Measurements from ENCODE around the gene PIK3R1.

DNA sequence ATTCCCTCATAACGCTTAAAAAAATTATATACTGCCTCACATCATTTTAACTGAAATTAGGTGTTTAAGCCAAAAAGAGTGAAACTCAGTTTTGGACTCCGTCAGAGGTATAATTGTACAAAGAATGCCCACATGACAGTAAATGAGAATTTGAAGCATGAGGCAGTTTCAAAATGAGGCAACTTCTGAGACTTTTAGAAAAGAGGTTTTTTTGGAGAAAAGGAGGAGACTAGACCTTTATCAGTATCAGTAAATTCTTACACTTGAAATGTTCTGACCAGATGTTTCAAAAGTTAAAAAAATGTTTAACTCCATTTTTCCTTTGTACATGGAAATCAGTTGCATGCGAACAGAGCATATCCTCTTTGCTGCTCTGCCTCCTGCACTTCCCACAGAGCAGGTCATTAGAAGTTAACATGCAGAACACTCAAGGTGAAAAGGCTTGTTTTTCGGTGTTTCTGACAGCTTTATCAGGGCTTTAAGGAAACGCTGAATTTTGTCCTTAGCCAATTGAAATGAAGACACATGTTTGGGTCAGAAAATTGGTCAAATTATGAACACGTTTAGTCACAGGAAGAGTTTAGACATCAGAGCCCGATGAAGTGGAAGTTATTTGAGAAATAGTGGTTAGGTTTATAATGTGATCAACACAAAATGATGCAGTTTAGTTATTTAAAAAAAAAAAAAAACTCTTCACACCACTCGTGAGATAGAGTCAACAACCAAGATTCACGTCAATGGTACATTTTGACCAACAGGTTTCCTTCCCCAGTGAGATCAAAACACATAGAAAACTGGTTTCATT lies 59.5 kb downstream of the PIK3R1 start:
- TF ChIP-seq, protein P1, sequence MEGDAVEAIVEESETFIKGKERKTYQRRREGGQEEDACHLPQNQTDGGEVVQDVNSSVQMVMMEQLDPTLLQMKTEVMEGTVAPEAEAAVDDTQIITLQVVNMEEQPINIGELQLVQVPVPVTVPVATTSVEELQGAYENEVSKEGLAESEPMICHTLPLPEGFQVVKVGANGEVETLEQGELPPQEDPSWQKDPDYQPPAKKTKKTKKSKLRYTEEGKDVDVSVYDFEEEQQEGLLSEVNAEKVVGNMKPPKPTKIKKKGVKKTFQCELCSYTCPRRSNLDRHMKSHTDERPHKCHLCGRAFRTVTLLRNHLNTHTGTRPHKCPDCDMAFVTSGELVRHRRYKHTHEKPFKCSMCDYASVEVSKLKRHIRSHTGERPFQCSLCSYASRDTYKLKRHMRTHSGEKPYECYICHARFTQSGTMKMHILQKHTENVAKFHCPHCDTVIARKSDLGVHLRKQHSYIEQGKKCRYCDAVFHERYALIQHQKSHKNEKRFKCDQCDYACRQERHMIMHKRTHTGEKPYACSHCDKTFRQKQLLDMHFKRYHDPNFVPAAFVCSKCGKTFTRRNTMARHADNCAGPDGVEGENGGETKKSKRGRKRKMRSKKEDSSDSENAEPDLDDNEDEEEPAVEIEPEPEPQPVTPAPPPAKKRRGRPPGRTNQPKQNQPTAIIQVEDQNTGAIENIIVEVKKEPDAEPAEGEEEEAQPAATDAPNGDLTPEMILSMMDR (optimal IDR thresholded peaks at IDR 0.05 in 1 of 3, IDR thresholded peaks at IDR 0.05 in 1 of 3, conservative IDR thresholded peaks at IDR 0.05 in 1 of 3; ENCODE audit: extremely low read depth in 1 of 3, insufficient read depth in 2 of 3, low read length in 3 of 3), result no peak
- TF ChIP-seq EZH2 (IDR thresholded peaks at IDR 0.05; ENCODE audit: low read length), result no peak

All from keratinocyte (primary cell).